ENCODE measurements around the gene INSC.

DNA sequence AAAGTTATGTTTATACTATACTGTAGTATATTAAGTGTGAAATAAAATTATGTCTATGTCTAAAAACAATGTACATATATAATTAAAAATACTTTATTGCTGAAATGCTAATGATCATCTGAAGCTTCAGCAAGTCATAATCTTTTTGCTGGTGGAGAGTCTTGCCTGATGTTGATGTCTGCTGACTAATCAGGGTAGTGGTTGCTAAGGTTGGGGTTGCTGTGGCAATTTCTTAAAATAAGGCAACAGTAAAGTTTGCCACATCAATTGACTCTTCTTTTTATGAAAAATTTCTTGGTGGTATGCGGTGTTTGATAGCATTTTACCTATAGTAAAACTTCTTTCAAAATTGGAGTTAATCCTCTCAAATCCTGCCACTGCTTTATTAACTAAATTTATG, 21.4 kb downstream of the INSC start:
- TF ChIP-seq, protein P1, sequence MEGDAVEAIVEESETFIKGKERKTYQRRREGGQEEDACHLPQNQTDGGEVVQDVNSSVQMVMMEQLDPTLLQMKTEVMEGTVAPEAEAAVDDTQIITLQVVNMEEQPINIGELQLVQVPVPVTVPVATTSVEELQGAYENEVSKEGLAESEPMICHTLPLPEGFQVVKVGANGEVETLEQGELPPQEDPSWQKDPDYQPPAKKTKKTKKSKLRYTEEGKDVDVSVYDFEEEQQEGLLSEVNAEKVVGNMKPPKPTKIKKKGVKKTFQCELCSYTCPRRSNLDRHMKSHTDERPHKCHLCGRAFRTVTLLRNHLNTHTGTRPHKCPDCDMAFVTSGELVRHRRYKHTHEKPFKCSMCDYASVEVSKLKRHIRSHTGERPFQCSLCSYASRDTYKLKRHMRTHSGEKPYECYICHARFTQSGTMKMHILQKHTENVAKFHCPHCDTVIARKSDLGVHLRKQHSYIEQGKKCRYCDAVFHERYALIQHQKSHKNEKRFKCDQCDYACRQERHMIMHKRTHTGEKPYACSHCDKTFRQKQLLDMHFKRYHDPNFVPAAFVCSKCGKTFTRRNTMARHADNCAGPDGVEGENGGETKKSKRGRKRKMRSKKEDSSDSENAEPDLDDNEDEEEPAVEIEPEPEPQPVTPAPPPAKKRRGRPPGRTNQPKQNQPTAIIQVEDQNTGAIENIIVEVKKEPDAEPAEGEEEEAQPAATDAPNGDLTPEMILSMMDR (tag by site-specific recombination; IDR thresholded peaks at IDR 0.05): no peak
- no peak for TF ChIP-seq GFI1B (tag by site-specific recombination; IDR thresholded peaks at IDR 0.05)
- no peak for TF ChIP-seq ZNF555 (tag by site-specific recombination; conservative IDR thresholded peaks at IDR 0.05)
- no peak for TF ChIP-seq ZNF274 (IDR thresholded peaks at IDR 0.05; ENCODE audit: low read length)
- no peak for TF ChIP-seq ZNF274 (tag by site-specific recombination; IDR thresholded peaks at IDR 0.05; ENCODE audit: borderline replicate concordance)
- TF ChIP-seq, protein P2, sequence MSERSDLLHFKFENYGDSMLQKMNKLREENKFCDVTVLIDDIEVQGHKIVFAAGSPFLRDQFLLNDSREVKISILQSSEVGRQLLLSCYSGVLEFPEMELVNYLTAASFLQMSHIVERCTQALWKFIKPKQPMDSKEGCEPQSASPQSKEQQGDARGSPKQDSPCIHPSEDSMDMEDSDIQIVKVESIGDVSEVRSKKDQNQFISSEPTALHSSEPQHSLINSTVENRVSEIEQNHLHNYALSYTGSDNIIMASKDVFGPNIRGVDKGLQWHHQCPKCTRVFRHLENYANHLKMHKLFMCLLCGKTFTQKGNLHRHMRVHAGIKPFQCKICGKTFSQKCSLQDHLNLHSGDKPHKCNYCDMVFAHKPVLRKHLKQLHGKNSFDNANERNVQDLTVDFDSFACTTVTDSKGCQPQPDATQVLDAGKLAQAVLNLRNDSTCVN (tag by site-specific recombination; optimal IDR thresholded peaks at IDR 0.05): no peak

Data from HEK293 (cell line).